ENCODE results near the gene RASIP1. TPM values are rescaled to one million over a fixed set of nuclear protein-coding genes. Genes with fewer than 3 reads are reported as not detected.

The RASIP1 gene
- total and polyA plus RNA-seq, 2 of the 8 experiments (the other 6 are each of a cell fraction or from before 2014, with no cell fraction given): 9.3 to 11.4 TPM

DNA sequence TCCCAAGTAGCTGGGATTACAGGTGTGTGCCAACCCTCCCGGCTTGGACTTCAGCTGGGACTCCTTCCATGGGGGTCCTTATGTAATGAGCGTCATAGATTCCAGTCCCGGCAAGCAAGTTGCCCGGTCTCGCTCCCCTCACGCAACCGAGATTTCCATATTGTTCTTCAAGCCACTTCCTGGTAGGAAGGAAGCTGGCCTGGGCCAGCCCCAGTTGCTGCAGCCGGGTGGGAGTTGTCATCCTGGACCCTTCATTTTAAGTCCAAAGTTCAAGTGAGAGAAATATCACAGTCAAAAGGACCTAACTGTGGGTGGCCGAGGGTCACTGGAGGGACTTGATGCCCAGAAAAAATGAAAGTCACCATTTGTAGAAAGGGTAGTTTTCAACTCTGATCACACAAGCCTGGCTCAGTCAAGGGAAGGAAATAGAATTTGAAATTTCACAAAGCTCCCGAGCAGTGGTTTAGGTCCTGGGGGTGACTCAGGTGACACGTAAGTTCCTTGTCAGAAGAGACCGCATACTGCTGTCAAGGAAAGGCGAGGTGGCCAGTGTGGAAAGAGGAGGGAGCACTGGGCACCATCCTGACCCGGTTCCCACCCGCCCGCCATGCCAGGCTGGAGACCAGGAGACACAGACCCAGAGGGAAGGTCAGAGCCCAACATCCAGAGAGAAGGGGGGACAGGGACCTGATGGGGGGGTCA lies 20.2 kb upstream of the RASIP1 start (continued):
- TF ChIP-seq KDM5A (IDR thresholded peaks at IDR 0.05; ENCODE audit: low read length) (no peak), SP4 (IDR thresholded peaks at IDR 0.05; ENCODE audit: low read length) (no peak), TEAD4 (IDR thresholded peaks at IDR 0.05; ENCODE audit: low read depth, low read length) (no peak), CBX5 (IDR thresholded peaks at IDR 0.05; ENCODE audit: low read depth, low read length) (no peak), BRCA1 (IDR thresholded peaks at IDR 0.05; ENCODE audit: low read depth, low read length) (no peak), KDM1A (IDR thresholded peaks at IDR 0.05; ENCODE audit: borderline replicate concordance, low read length) (no peak), GABPA (IDR thresholded peaks at IDR 0.05; ENCODE audit: borderline replicate concordance, insufficient read depth, low read length) (no peak)
- TF ChIP-seq, protein P1, sequence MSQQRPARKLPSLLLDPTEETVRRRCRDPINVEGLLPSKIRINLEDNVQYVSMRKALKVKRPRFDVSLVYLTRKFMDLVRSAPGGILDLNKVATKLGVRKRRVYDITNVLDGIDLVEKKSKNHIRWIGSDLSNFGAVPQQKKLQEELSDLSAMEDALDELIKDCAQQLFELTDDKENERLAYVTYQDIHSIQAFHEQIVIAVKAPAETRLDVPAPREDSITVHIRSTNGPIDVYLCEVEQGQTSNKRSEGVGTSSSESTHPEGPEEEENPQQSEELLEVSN (IDR thresholded peaks at IDR 0.05): no peak

Data from H1 (cell line).